Measurements from ENCODE around the gene ALKBH5. TPM values are rescaled to one million over a fixed set of nuclear protein-coding genes. Genes with fewer than 3 reads are reported as not detected.

The ALKBH5 gene
- total RNA-seq, 1 experiment from 2014 or later: 105 TPM

DNA sequence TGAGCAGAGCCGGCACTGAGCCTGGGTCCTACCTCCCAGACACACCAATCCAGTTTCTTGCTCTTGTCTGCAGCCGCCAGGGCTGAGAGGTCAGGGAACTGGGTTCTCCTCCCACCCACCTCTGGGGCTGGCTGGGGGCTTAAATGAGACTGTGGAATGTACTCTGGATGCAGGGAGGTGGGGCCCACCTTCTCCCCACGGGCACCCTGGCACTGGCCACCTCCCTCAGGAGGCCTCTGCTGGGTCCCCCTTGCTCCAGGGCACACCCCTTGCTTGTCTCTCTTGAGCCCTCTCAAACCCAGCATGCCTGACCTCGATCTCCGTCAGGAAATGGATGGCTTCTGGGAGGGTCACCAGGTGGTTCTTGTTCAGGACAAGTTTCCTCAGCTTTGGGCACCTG is 68.5 kb downstream of the ALKBH5 start:
- ATAC-seq (no peak), DNase-seq (ENCODE audit: low spot score) (no peak)
- Mint-ChIP-seq H3K27me3 (ENCODE audit: low read depth) (no peaks in the 10 kb centered on the region), H3K9me3 (no peaks in the 10 kb centered on the region), H3K4me3 (no peak overlapping the region), H3K27ac (no peak overlapping the region), H3K4me1 (peaks cover 18% of the 10 kb centered on the region), H3K36me3 (peaks cover 59% of the 10 kb centered on the region)
- ChIA-PET CTCF (no interaction called here), POLR2A (no interaction called here)
- no peak for TF ChIP-seq GABPB1 (CRISPR knock-in tag; IDR thresholded peaks at IDR 0.05)
- TF ChIP-seq RORB (CRISPR knock-in tag; IDR thresholded peaks at IDR 0.05): no peak
- no peak for TF ChIP-seq SMAD3 (CRISPR knock-in tag; IDR thresholded peaks at IDR 0.05; ENCODE audit: borderline replicate concordance)
- TF ChIP-seq, protein P1, sequence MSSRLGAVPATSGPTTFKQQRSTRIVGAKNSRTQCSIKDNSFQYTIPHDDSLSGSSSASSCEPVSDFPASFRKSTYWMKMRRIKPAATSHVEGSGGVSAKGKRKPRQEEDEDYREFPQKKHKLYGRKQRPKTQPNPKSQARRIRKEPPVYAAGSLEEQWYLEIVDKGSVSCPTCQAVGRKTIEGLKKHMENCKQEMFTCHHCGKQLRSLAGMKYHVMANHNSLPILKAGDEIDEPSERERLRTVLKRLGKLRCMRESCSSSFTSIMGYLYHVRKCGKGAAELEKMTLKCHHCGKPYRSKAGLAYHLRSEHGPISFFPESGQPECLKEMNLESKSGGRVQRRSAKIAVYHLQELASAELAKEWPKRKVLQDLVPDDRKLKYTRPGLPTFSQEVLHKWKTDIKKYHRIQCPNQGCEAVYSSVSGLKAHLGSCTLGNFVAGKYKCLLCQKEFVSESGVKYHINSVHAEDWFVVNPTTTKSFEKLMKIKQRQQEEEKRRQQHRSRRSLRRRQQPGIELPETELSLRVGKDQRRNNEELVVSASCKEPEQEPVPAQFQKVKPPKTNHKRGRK (CRISPR knock-in tag; IDR thresholded peaks at IDR 0.05; ENCODE audit: borderline replicate concordance): no peak
- TF ChIP-seq, protein P2, sequence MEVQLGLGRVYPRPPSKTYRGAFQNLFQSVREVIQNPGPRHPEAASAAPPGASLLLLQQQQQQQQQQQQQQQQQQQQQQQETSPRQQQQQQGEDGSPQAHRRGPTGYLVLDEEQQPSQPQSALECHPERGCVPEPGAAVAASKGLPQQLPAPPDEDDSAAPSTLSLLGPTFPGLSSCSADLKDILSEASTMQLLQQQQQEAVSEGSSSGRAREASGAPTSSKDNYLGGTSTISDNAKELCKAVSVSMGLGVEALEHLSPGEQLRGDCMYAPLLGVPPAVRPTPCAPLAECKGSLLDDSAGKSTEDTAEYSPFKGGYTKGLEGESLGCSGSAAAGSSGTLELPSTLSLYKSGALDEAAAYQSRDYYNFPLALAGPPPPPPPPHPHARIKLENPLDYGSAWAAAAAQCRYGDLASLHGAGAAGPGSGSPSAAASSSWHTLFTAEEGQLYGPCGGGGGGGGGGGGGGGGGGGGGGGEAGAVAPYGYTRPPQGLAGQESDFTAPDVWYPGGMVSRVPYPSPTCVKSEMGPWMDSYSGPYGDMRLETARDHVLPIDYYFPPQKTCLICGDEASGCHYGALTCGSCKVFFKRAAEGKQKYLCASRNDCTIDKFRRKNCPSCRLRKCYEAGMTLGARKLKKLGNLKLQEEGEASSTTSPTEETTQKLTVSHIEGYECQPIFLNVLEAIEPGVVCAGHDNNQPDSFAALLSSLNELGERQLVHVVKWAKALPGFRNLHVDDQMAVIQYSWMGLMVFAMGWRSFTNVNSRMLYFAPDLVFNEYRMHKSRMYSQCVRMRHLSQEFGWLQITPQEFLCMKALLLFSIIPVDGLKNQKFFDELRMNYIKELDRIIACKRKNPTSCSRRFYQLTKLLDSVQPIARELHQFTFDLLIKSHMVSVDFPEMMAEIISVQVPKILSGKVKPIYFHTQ (CRISPR knock-in tag; IDR thresholded peaks at IDR 0.05): no peak
- no peak for TF ChIP-seq ATF1 (CRISPR knock-in tag; IDR thresholded peaks at IDR 0.05)

DNA sequence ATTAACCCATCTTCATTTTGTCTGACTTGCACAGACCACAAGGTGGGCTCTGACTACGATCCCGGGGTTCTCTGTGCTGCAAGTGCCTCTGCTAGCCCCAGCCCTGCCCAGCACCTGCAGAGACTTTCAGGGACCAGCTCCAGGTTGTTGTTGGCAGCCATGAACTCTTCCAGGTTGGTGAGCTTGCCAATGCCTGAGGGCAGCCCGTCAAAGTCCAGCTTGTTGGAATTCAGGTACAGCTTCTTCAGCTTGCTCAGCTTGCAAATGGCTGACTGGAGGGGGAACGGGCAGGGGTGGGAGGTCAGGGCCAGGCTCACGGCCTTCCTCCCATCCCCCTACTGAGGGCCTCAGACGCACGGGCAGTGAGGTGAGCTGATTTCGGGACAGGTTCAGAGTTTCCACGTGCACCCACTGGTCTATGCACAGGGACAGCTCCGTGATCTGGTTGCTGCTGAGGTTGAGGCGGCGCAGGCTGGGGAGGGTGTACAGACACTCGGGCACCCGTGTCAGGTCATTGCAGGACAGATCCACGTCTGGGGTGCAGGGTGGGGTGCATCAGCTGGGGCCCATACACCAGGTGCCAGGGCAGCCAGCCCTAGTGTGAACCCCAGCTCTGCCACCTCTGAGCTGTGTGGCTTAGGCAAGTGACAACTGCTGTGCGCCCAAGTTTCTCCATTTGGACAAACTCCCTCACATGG is 69.7 kb downstream of the ALKBH5 start:
- no peak overlapping the region for H3K27ac Mint-ChIP-seq
- peaks cover 19% of the 10 kb centered on the region for H3K4me1 Mint-ChIP-seq
- no peaks in the 10 kb centered on the region for H3K9me3 Mint-ChIP-seq
- no peaks in the 10 kb centered on the region for H3K27me3 Mint-ChIP-seq (ENCODE audit: low read depth)
- peaks cover 56% of the 10 kb centered on the region for H3K36me3 Mint-ChIP-seq
- CTCF ChIA-PET: no interaction called here
- ATAC-seq: no peak
- TF ChIP-seq ETV6 (CRISPR knock-in tag; IDR thresholded peaks at IDR 0.05) (no peak), ZNF219 (CRISPR knock-in tag; IDR thresholded peaks at IDR 0.05; ENCODE audit: borderline replicate concordance) (no peak)
- TF ChIP-seq, protein P3, sequence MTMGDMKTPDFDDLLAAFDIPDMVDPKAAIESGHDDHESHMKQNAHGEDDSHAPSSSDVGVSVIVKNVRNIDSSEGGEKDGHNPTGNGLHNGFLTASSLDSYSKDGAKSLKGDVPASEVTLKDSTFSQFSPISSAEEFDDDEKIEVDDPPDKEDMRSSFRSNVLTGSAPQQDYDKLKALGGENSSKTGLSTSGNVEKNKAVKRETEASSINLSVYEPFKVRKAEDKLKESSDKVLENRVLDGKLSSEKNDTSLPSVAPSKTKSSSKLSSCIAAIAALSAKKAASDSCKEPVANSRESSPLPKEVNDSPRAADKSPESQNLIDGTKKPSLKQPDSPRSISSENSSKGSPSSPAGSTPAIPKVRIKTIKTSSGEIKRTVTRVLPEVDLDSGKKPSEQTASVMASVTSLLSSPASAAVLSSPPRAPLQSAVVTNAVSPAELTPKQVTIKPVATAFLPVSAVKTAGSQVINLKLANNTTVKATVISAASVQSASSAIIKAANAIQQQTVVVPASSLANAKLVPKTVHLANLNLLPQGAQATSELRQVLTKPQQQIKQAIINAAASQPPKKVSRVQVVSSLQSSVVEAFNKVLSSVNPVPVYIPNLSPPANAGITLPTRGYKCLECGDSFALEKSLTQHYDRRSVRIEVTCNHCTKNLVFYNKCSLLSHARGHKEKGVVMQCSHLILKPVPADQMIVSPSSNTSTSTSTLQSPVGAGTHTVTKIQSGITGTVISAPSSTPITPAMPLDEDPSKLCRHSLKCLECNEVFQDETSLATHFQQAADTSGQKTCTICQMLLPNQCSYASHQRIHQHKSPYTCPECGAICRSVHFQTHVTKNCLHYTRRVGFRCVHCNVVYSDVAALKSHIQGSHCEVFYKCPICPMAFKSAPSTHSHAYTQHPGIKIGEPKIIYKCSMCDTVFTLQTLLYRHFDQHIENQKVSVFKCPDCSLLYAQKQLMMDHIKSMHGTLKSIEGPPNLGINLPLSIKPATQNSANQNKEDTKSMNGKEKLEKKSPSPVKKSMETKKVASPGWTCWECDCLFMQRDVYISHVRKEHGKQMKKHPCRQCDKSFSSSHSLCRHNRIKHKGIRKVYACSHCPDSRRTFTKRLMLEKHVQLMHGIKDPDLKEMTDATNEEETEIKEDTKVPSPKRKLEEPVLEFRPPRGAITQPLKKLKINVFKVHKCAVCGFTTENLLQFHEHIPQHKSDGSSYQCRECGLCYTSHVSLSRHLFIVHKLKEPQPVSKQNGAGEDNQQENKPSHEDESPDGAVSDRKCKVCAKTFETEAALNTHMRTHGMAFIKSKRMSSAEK (CRISPR knock-in tag; IDR thresholded peaks at IDR 0.05; ENCODE audit: borderline replicate concordance): no peak
- TF ChIP-seq, protein P4, sequence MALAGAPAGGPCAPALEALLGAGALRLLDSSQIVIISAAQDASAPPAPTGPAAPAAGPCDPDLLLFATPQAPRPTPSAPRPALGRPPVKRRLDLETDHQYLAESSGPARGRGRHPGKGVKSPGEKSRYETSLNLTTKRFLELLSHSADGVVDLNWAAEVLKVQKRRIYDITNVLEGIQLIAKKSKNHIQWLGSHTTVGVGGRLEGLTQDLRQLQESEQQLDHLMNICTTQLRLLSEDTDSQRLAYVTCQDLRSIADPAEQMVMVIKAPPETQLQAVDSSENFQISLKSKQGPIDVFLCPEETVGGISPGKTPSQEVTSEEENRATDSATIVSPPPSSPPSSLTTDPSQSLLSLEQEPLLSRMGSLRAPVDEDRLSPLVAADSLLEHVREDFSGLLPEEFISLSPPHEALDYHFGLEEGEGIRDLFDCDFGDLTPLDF (CRISPR knock-in tag; IDR thresholded peaks at IDR 0.05): no peak
- POLR2A ChIA-PET: no interaction called here
- no peak for DNase-seq (ENCODE audit: low spot score)
- no peak overlapping the region for H3K4me3 Mint-ChIP-seq

Measured in WTC11 (cell line).